Ishikawa (cell line): Measurements from ENCODE around the gene RSBN1.

Source experiments
- CEBPB ChIP-seq: IDR thresholded peaks from 2 replicates; pipeline ENCODE4 v1.6.1; 2012
- CREB1 ChIP-seq: IDR thresholded peaks from 2 replicates; pipeline ENCODE4 v1.6.1; 2012; ENCODE audit warnings: low read depth
- EGR1 ChIP-seq: IDR thresholded peaks from 2 replicates; pipeline ENCODE4 v1.6.1; 2012
- EP300 ChIP-seq: IDR thresholded peaks from 2 replicates; pipeline ENCODE4 v1.6.1; 2012; ENCODE audit warnings: borderline replicate concordance
- FOXM1 ChIP-seq: IDR thresholded peaks from 2 replicates; pipeline ENCODE4 v1.6.1; 2012; ENCODE audit warnings: low read depth, borderline replicate concordance
- MAX ChIP-seq: IDR thresholded peaks from 2 replicates; pipeline ENCODE4 v1.6.1; 2012
- NFIC ChIP-seq: IDR thresholded peaks from 2 replicates; pipeline ENCODE4 v1.6.1; 2012
- RAD21 ChIP-seq: IDR thresholded peaks from 2 replicates; pipeline ENCODE4 v1.6.1; 2012; ENCODE audit warnings: low read depth
- REST ChIP-seq: IDR thresholded peaks from 2 replicates; pipeline ENCODE4 v1.6.1; 2012; ENCODE audit warnings: low read depth, mild to moderate bottlenecking
- TAF1 ChIP-seq: IDR thresholded peaks from 2 replicates; pipeline ENCODE4 v1.6.1; 2012; ENCODE audit warnings: low read depth, mild to moderate bottlenecking
- TCF12 ChIP-seq: IDR thresholded peaks from 2 replicates; pipeline ENCODE4 v1.6.1; 2012; ENCODE audit warnings: low read depth
- TEAD4 ChIP-seq: IDR thresholded peaks from 2 replicates; pipeline ENCODE4 v1.6.1; 2012
- USF1 ChIP-seq: IDR thresholded peaks from 2 replicates; pipeline ENCODE4 v1.6.1; 2012
- YY1 ChIP-seq: IDR thresholded peaks from 2 replicates; pipeline ENCODE4 v1.6.1; 2012; ENCODE audit warnings: low read depth
- ZBTB7A ChIP-seq: IDR thresholded peaks from 2 replicates; pipeline ENCODE4 v1.6.1; 2012; ENCODE audit warnings: low read depth

The RSBN1 gene

GRCh38 chr1:113857776-113858175 is 45.5 kb upstream of the RSBN1 start:
- TF ChIP-seq RAD21 (no peak), TAF1 (no peak), FOXM1 (no peak), REST (no peak), NFIC (no peak), CEBPB (no peak), MAX (no peak), TEAD4 (no peak), EGR1 (no peak), ZBTB7A (no peak), EP300 (no peak), USF1 (no peak), YY1 (no peak), TCF12 (no peak), CREB1 (no peak)

- no peak for TF ChIP-seq CREB1
Observed at GRCh38 chr1:113856401-113856790, 44.1 kb upstream of the RSBN1 start.

- TF ChIP-seq ZBTB7A (no peak), TCF12 (no peak), EP300 (no peak), TAF1 (no peak), CEBPB (no peak), YY1 (no peak), REST (no peak), USF1 (no peak), TEAD4 (no peak), CREB1 (no peak), EGR1 (no peak), NFIC (no peak), MAX (no peak), RAD21 (no peak), FOXM1 (no peak)
Observed at GRCh38 chr1:113855630-113856400, 43.5 kb upstream of the RSBN1 start.

GRCh38 chr1:113854234-113854633 is 42.0 kb upstream of the RSBN1 start:
- no peak for TF ChIP-seq CREB1
- no peak for TF ChIP-seq ZBTB7A
- no peak for TF ChIP-seq REST
- TF ChIP-seq EGR1: no peak
- TF ChIP-seq NFIC: no peak
- no peak for TF ChIP-seq USF1
- TF ChIP-seq TAF1: no peak
- TF ChIP-seq EP300: no peak
- TF ChIP-seq RAD21: no peak
- TF ChIP-seq MAX: no peak
- TF ChIP-seq YY1: no peak
- no peak for TF ChIP-seq CEBPB
- TF ChIP-seq TCF12: no peak
- no peak for TF ChIP-seq FOXM1
- no peak for TF ChIP-seq TEAD4
